GM12801 (cell line): ENCODE data around the gene GIT2.

Experiments used
- CTCF ChIP-seq: IDR thresholded peaks from one replicate; pipeline ENCODE4 v1.5.1; 2011; ENCODE audit warnings: control low read depth; ENCODE audit not compliant: insufficient read length; ENCODE audit errors: extremely low read depth

Gene GIT2

GRCh38 chr12:109995686-109996482, at the start of gene GIT2:
Gene GIT2, minus strand, starts transcription at chr12:109996368. Its CDS starts 144 bp downstream, at chr12:109996224.
- TF ChIP-seq CTCF = no peak

- TF ChIP-seq CTCF = no peak
These were observed 46.1 kb upstream of the GIT2 start for GRCh38 chr12:110042264-110042663.

GRCh38 chr12:110039085-110039807, 43.1 kb upstream of the GIT2 start:
- no peak for TF ChIP-seq CTCF

GRCh38 chr12:110038741-110039084, 42.5 kb upstream of the GIT2 start:
- no peak for TF ChIP-seq CTCF

- no peak for TF ChIP-seq CTCF
These were observed 41.1 kb upstream of the GIT2 start for GRCh38 chr12:110037315-110037714.

- no peak for TF ChIP-seq CTCF
These were observed 39.5 kb upstream of the GIT2 start for GRCh38 chr12:110035534-110036104.

GRCh38 chr12:110033888-110034287, 37.7 kb upstream of the GIT2 start:
- TF ChIP-seq CTCF = no peak
